PFSK-1 (cell line): ENCODE measurements around the gene KIF17.

Experiments
- FOXP2 ChIP-seq: optimal IDR thresholded peaks from 2 replicates; pipeline ENCODE3; 2011; ENCODE audit warnings: borderline replicate concordance, control low read depth, inconsistent platforms; ENCODE audit not compliant: insufficient read depth; ENCODE audit errors: extremely low read length, extremely low read depth
- POLR2AphosphoS5 ChIP-seq: IDR thresholded peaks from 2 replicates; pipeline ENCODE4 v1.6.1; 2012; ENCODE audit warnings: low read depth, mild to moderate bottlenecking, control low read depth, low read length, moderate library complexity
- REST ChIP-seq, 2 experiments: IDR thresholded peaks; 2 replicates each; pipeline versions ENCODE4 v1.6.1 to v1.8.0; 2011 to 2012; ENCODE audit warnings: low read depth in 2 of 2, low read length in 2 of 2, control low read depth in 1 of 2, inconsistent platforms in 1 of 2, mild to moderate bottlenecking in 1 of 2, moderate library complexity in 1 of 2; ENCODE audit not compliant: insufficient read depth in 1 of 2
- SIN3A ChIP-seq: IDR thresholded peaks from 2 replicates; pipeline ENCODE4 v1.6.1; 2012; ENCODE audit warnings: mild to moderate bottlenecking, low read length, moderate library complexity, borderline replicate concordance; ENCODE audit not compliant: insufficient read depth
- TAF1 ChIP-seq: IDR thresholded peaks from 2 replicates; pipeline ENCODE4 v1.6.1; 2012; ENCODE audit warnings: low read length, control low read depth, borderline replicate concordance; ENCODE audit not compliant: insufficient read depth

The KIF17 gene

GRCh38 chr1:20728371-20729154 lies 10.8 kb upstream of the KIF17 start:
- TF ChIP-seq TAF1 (no peak), SIN3A (no peak), POLR2AphosphoS5 (no peak), REST (IDR thresholded peaks at IDR 0.05; ENCODE audit: insufficient read depth in 1 of 2, low read depth in 2 of 2, low read length in 2 of 2) (no peak)

- TF ChIP-seq REST (IDR thresholded peaks at IDR 0.05; ENCODE audit: insufficient read depth in 1 of 2, low read depth in 2 of 2, low read length in 2 of 2) (no peak), TAF1 (no peak), POLR2AphosphoS5 (no peak), SIN3A (no peak), FOXP2 (no peak)
Observed at GRCh38 chr1:20727746-20728316, 10.0 kb upstream of the KIF17 start.

GRCh38 chr1:20726932-20727745 lies 9.3 kb upstream of the KIF17 start:
- no peak for TF ChIP-seq FOXP2
- no peak for TF ChIP-seq REST (IDR thresholded peaks at IDR 0.05; ENCODE audit: insufficient read depth in 1 of 2, low read depth in 2 of 2, low read length in 2 of 2)
- TF ChIP-seq TAF1, result no peak
- no peak for TF ChIP-seq SIN3A

- no peak for TF ChIP-seq FOXP2
- TF ChIP-seq TAF1, result no peak
- no peak for TF ChIP-seq SIN3A
- TF ChIP-seq POLR2AphosphoS5, result no peak
- no peak for TF ChIP-seq REST (IDR thresholded peaks at IDR 0.05; ENCODE audit: insufficient read depth in 1 of 2, low read depth in 2 of 2, low read length in 2 of 2)
Observed at GRCh38 chr1:20726118-20726911, 8.5 kb upstream of the KIF17 start.
